Smooth muscle cell of the umbilical artery (primary cell): ENCODE results near the gene IMMT. TPM values are rescaled to one million over a fixed set of nuclear protein-coding genes. Genes with fewer than 3 reads are reported as not detected.

Experiments used
- total RNA-seq: library from RNA; depleted of rRNA; stranded (reverse); fragments of >200 nt; gene quantifications from 2 replicates; pipeline ENCODE4 v1.2.3, GENCODE V29; 2014

Gene IMMT
- total RNA-seq, result 43.7 and 72.4 TPM in 2 replicates

DNA sequence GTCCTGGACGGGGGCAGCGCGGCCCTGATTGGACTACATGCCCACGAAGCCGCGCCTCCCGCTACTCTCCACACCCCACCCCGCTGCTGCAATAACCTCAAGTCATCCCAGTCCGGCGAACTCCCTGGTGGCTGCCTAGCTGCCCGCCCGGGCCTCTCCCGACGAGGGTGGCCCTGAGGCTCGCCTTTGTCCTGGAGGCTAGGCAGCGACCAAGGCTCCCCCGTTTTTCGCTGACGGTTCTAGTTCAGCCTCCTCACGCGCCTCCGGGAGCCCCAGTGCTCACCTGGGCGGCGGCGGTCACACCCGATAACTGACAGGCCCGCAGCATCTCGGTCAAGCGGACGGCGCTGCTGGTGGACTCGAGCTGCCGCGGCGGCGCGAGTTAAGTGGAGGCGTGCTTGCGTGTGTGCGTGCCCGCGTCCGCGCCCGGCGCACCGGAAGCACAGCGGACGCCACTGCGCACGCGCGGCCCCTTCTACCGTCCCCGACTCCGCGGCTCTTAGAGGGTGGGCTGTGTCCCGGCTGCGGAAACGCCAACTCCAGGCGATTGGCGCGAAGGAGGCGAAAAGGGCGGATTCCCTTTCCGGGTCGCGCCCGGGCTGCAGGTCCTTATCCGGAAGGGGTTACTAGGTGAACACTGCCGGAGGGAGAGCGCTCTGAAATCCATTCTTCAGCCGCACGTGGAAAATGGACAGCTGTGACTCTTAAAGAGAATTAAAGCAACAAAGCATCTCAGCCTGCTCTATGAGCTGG lies at the start of gene IMMT:
Gene IMMT (minus strand): TSS at position 408 of the 753 bp plus-strand sequence. CDS start 80 bp downstream, at position 328.

DNA sequence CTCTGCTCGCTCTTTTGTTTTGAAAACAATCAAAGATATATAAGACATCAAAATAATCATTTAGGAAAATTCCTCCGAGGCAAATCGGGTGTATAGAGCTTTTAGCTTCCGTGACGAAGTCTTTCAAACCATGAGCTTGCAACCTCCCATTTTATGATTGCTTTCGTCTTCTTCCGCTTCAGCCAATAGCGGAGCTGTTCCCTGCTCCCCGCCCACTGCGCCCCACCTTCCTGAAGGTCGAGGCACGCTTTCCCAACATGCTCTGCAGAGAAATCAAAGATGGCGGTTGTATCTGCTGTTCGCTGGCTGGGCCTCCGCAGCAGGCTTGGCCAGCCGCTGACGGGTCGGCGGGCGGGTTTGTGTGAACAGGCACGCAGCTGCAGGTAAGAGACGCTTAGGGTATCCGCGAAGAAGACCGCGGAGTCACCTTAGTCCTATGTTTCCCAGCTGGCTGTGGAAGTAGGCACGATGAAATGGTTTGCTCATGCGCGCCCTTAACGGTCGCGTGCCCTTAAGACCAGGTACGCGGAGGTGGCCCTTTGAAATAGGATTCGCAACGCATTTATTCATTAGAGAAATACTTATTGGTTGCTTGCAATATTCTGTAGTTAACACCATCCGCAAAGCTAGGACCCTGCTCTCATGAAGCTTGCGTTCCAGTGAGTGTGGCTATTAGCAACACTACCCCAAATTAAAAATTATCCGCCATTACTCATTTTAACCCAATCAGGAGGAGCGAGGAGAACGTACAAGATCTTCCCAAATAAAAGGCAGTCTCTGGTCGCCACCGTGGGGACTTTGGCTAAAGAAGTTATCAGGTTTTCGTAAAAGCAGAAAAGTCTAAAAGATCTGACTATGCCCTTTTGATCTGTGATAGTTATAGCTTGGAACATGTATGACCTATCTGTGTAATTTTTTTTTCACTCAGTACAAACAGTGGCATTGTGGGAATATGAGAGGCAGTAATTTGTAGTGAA lies 89.0 kb downstream of the IMMT start, which contains the start of gene PTCD3:
Gene PTCD3 (plus strand): TSS at position 267 of the 977 bp plus-strand sequence. CDS start 13 bp downstream, at position 280.

DNA sequence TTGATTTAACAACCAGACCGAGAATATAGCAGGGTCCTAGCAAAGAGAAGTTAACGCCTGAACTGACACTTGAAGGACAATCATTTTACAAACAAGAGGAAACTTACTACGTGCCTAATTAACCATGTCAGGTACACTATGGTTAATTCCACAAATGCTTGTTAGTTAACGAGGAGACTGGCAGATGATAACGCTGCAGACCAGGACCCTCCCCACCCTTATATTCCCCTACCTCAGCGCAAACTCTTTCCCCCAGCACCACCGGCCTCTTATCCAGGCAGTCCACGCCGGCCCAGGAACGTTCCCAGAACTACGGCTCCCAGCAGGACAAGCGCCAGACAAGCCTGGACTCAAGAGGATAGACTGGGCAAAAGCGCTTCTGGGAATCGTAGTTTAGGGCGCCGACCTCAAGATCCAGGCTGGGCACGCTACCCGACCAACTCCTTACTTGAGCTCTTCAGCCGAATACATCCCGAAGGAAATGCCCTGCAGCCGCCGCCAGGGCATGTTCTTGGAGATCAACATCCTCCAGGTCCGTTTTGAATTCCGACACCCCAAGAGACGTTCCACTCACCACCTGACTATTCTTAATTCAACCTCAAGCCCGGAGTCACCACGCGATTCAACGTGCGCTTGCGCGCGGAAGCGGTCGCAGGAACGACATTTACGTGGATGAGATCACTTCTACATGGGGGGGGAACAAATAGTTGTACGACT lies 89.9 kb downstream of the IMMT start, which contains the start of gene POLR1A:
Gene POLR1A (minus strand): TSS at position 635 of the 717 bp plus-strand sequence. CDS start 110 bp downstream, at position 525.

Other genes starting within 250 kb of the IMMT start
- gene POLR1A, start 89.6 kb downstream of the IMMT start, total RNA-seq, result 13.1 and 29.9 TPM in 2 replicates
- 96.7 and 101 TPM in 2 replicates for gene PTCD3, start 89.2 kb downstream of the IMMT start, total RNA-seq
- gene MRPL35, start 4.0 kb upstream of the IMMT start, total RNA-seq, result 24.1 and 37.1 TPM in 2 replicates
- under 0.01 and 0.18 TPM in 2 replicates for gene REEP1, start 142.2 kb upstream of the IMMT start, total RNA-seq
- 34.7 and 46.1 TPM in 2 replicates for gene KDM3A, start 245.9 kb upstream of the IMMT start, total RNA-seq